GM12873 (cell line): ENCODE measurements around the gene PPFIBP1.

Source experiments
- TF ChIP-seq, protein P1 (sequence below): IDR thresholded peaks from 2 replicates; pipeline ENCODE4 v1.5.1; 2012; ENCODE audit warnings: low read depth, mild to moderate bottlenecking, moderate library complexity, low read length, control low read depth; ENCODE audit not compliant: insufficient read depth; ENCODE audit errors: missing control alignments

PPFIBP1 gene

DNA sequence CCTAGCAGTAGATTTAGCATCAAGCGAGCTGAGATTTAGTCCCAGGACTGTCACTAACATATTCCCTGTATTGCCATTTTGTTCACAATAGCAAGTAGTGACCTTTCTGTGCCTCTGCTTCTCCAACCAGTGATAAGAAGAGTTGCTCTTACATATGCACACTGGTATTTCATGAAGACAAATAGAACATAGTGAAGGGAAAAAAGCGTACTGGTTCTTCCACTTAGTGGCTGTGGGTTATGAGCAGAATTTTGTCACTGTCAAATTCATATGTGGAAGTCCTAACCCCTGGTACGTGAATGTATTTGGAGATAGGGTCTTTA, 12.3 kb upstream of the PPFIBP1 start:
- TF ChIP-seq, protein P1, sequence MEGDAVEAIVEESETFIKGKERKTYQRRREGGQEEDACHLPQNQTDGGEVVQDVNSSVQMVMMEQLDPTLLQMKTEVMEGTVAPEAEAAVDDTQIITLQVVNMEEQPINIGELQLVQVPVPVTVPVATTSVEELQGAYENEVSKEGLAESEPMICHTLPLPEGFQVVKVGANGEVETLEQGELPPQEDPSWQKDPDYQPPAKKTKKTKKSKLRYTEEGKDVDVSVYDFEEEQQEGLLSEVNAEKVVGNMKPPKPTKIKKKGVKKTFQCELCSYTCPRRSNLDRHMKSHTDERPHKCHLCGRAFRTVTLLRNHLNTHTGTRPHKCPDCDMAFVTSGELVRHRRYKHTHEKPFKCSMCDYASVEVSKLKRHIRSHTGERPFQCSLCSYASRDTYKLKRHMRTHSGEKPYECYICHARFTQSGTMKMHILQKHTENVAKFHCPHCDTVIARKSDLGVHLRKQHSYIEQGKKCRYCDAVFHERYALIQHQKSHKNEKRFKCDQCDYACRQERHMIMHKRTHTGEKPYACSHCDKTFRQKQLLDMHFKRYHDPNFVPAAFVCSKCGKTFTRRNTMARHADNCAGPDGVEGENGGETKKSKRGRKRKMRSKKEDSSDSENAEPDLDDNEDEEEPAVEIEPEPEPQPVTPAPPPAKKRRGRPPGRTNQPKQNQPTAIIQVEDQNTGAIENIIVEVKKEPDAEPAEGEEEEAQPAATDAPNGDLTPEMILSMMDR = no peak

DNA sequence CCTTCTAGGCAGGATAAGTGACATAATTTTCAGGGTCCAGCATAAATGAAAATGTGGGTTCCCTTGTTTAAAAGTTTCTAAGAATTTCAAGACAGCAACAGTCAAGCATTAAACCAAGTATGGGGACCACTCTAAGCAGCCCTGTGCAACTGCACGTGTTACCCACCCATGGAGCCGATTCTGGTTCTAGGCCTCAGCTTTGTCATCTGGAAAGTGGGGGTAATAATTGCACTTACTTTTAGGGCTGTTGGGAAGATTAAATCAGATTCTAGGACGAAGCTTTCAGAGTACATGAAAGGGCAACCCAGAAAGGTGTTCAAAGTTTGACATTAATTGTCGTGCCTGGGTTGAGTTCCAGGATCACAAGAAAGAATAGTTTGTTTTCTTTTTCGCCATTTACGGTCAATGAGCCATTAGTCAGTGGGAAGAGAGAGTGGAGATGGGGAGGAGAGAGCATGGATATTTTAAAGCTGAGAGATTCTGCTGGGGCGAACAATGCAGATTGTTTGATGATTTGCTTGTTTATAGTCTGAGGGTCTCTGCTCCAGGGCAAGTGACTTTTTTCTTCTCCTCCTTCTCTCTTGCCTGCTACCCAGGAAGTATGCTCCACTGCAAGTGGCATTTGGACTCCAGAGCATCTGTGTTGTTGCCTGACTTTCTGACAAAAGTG, 10.7 kb upstream of the PPFIBP1 start:
- TF ChIP-seq, protein P1 = no peak

DNA sequence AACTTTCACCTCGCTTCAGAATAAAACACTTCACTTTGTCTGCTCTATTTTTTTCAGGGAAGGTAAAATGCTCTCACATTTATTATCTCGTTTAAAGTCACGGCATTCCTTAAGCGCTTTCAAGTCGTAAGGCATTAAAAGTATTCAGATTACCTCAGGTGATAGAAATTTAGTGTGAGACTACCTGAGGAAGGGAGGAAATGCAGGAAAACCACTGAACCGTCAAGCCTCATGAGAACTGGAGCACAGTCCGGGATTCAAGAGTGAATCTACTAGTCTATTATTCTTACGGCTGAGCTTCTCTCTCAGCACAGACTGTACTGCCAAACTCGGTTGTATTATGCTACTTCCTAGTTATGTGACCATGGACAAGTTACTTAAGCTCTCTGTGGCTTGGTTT, 8.3 kb upstream of the PPFIBP1 start:
- TF ChIP-seq, protein P1 = no peak

DNA sequence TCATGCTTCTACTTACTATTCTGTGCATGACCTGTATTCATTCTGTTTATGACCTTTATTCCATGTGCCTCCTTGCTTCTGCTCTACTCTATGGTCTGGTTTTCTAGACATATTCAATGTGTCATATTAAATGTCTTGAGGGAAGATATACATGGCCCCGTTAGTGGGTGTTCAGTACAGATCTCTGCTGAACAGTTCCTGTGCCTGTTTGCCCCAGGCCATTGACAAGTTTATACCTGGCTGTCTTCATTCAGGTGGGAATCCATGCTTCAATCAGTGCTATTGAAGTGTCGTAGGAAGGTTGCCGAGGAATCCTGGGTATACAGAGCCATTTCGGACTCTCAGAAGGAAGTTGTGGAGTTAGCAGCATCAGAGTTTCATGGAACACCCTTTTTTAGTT, 7.4 kb upstream of the PPFIBP1 start:
- TF ChIP-seq, protein P1 = no peak

DNA sequence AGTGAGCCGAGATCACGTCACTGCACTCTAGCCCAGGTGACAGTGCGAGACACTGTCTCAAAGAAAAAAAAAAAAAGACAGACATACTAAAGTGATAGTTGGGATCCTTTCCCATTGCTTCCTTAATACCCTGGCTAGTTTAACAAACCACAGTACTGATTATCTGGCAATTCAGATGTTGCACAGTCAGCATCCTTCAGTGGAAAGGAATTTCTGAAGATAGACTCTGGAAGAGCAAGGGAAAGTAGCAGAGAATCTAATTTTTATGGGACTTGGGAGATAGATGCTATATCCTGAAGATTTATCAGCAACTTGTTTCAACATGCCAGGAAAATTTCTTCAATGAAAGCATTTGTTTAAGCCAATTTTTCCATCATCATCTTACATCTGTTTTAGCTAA, 6.5 kb upstream of the PPFIBP1 start:
- TF ChIP-seq, protein P1 = no peak

DNA sequence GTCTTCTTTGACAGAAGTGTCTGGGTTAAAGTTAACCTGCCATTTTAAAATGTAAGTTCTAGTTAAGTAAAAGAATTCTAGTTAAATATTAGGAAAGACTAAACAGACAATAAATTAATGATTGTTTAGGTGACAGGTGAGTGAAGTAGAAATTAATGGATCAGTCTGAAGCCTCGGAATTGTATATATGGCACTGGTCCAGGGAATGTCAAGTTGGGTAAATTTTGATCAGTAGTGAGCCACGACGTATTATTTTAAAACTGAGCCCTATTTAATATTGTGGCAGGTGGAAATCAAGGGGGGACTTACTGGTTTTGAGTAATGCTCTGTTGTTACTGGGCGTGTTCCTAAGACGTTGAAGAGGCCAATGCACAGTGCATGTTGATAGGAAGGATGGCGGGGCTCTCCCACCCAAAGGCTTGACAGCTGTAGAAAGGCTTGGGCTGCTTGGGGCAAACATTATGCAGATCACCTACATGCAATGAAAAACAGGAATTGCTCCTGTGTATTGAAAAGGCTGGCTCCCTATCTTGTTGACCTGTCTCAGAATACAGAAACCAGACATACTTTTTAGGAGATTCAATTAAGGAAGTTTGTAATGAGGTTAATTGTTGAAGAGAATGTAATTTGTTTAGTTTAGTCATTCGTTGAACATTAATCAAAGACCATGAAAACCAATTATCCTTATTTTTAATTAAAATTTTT, 5.9 kb upstream of the PPFIBP1 start:
- TF ChIP-seq, protein P1 = no peak

DNA sequence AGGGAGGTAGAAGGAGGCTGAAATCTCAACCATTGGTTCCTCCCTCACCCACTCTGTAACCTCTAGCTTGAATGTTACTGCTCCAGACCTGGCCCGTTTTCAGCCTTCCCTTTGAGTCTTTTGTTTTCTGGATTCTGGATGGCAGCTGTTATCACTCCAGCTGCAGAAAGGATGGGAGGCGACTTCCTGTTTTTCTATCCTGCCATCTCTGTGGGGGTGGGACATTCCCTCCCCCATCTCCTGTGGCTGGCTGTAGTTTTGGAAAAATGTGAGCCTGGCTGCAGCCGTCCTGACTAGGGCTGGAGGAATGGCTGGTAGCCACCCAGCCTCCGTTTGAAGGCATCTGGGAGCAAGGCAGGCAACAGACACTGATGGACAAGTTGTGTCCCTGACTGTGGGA, 2.9 kb upstream of the PPFIBP1 start:
- TF ChIP-seq, protein P1 = no peak
